ENCODE data around the gene CSH1. TPM values are rescaled to one million over a fixed set of nuclear protein-coding genes. Genes with fewer than 3 reads are reported as not detected.

The CSH1 gene
- total and polyA plus RNA-seq, 2 experiments from 2014 or later = 0.68 TPM; not detected in 1

- Histone ChIP-seq H3K36me3 (ENCODE audit: insufficient read depth) (no peaks in the 10 kb centered on the region), H3K9me2 (ENCODE audit: insufficient read depth) (no peaks in the 10 kb centered on the region), H3K27ac (ENCODE audit: low read depth) (no peak overlapping the region), H3K4me1 (ENCODE audit: insufficient read depth) (peaks cover 14% of the 10 kb centered on the region; the same call in 1 of the 2 replicates), H3K4me2 (0 out of 2 replicates have a peak overlapping the region, but pooled peaks have one; percentile 64), H3K4me3 (no peak overlapping the region), H2AFZ (no peak overlapping the region), H3K27me3 (ENCODE audit: insufficient read depth) (no peaks in the 10 kb centered on the region), H3K79me2 (replicated peaks; ENCODE audit: insufficient read depth) (no peaks in the 10 kb centered on the region), H3F3A (replicated peaks; ENCODE audit: low read depth) (no peaks in the 10 kb centered on the region), H4K20me1 (replicated peaks; ENCODE audit: insufficient read depth) (no peaks in the 10 kb centered on the region)
- Mint-ChIP-seq H3K4me1 (peaks cover 13% of the 10 kb centered on the region), H3K4me3 (no peak overlapping the region), H3K27ac (no peak overlapping the region), H3K9me3 (no peaks in the 10 kb centered on the region), H3K27me3 (ENCODE audit: insufficient read depth, low read depth, poor library complexity) (peaks cover 8% of the 10 kb centered on the region), H3K36me3 (ENCODE audit: low read depth) (no peaks in the 10 kb centered on the region)
- DNase-seq (ENCODE audit: low spot score) (peak; percentile 35), ATAC-seq (peak; percentile 60)
- TF ChIP-seq STAT1 (IDR thresholded peaks at IDR 0.05; ENCODE audit: unreplicated experiment) (no peak), ZNF462 (CRISPR knock-in tag; IDR thresholded peaks at IDR 0.05) (no peak), ZNF331 (CRISPR knock-in tag; IDR thresholded peaks at IDR 0.05; ENCODE audit: low read depth) (no peak), CREB1 (CRISPR knock-in tag; IDR thresholded peaks at IDR 0.05; ENCODE audit: low read depth) (no peak), EZH2 (IDR thresholded peaks at IDR 0.05; ENCODE audit: low read depth, unreplicated experiment) (no peak), POLR2AphosphoS5 (IDR thresholded peaks at IDR 0.05; ENCODE audit: low read depth) (no peak), NANOG (IDR thresholded peaks at IDR 0.05; ENCODE audit: borderline replicate concordance) (no peak), REST (IDR thresholded peaks at IDR 0.05; ENCODE audit: unreplicated experiment) (no peak), JUNB (IDR thresholded peaks at IDR 0.05; ENCODE audit: unreplicated experiment) (no peak), EZH2phosphoT487 (IDR thresholded peaks at IDR 0.05; ENCODE audit: unreplicated experiment) (no peak), ETS1 (IDR thresholded peaks at IDR 0.05) (no peak), ZNF114 (CRISPR knock-in tag; IDR thresholded peaks at IDR 0.05) (no peak)
- TF ChIP-seq, protein P1, sequence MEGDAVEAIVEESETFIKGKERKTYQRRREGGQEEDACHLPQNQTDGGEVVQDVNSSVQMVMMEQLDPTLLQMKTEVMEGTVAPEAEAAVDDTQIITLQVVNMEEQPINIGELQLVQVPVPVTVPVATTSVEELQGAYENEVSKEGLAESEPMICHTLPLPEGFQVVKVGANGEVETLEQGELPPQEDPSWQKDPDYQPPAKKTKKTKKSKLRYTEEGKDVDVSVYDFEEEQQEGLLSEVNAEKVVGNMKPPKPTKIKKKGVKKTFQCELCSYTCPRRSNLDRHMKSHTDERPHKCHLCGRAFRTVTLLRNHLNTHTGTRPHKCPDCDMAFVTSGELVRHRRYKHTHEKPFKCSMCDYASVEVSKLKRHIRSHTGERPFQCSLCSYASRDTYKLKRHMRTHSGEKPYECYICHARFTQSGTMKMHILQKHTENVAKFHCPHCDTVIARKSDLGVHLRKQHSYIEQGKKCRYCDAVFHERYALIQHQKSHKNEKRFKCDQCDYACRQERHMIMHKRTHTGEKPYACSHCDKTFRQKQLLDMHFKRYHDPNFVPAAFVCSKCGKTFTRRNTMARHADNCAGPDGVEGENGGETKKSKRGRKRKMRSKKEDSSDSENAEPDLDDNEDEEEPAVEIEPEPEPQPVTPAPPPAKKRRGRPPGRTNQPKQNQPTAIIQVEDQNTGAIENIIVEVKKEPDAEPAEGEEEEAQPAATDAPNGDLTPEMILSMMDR (conservative IDR thresholded peaks at IDR 0.05; ENCODE audit: low read depth in 2 of 2) = no peak
Observed at GRCh38 chr17:63929860-63930766, 33.7 kb upstream of the CSH1 start.

Data from GM23338 (cell line).